Liver (tissue), 9 donors: Measurements from ENCODE around the gene RRM2. TPM values are rescaled to one million over a fixed set of nuclear protein-coding genes. Genes with fewer than 3 reads are reported as not detected.

ENCODE experiments used
- DNase-seq: peaks from one replicate; pipeline ENCODE4 v3.0.0-alpha.2; 2017; ENCODE audit warnings: low spot score
- H3K27ac ChIP-seq, 2 donors: one replicate each; pipeline ENCODE4 v1.7.0; 2013; ENCODE audit warnings: inconsistent platforms in 2 of 2, low read length in 2 of 2, control low read depth in 1 of 2, low read depth in 1 of 2, mild to moderate bottlenecking in 1 of 2
- H3K27me3 ChIP-seq, 4 donors: one replicate each; pipeline versions ENCODE4 v1.6.1 to v1.7.0; 2013; ENCODE audit warnings: low read length in 3 of 4, inconsistent platforms in 1 of 4, mild to moderate bottlenecking in 1 of 4, moderate library complexity in 1 of 4; ENCODE audit not compliant: control insufficient read depth in 4 of 4, insufficient read depth in 4 of 4
- H3K36me3 ChIP-seq, 4 donors: one replicate each; pipeline versions ENCODE4 v1.6.1 to v1.7.0; 2013; ENCODE audit warnings: low read length in 3 of 4, mild to moderate bottlenecking in 3 of 4, low read depth in 1 of 4, moderate library complexity in 1 of 4; ENCODE audit not compliant: control insufficient read depth in 4 of 4, insufficient read depth in 3 of 4
- H3K4me1 ChIP-seq, 4 donors: one replicate each; pipeline versions ENCODE4 v1.6.1 to v1.7.0; 2013; ENCODE audit warnings: low read length in 3 of 4, mild to moderate bottlenecking in 3 of 4, moderate library complexity in 1 of 4; ENCODE audit not compliant: control insufficient read depth in 4 of 4, insufficient read depth in 4 of 4
- H3K4me3 ChIP-seq, 3 donors: one replicate each; pipeline versions ENCODE4 v1.6.1 to v1.7.0; 2013; ENCODE audit warnings: low read length in 3 of 3, control low read depth in 1 of 3, low read depth in 1 of 3, mild to moderate bottlenecking in 1 of 3
- H3K9ac ChIP-seq, 2 donors: one replicate each; pipeline ENCODE4 v1.7.0; 2013; ENCODE audit warnings: low read length in 2 of 2, mild to moderate bottlenecking in 2 of 2, moderate library complexity in 2 of 2, control low read depth in 1 of 2, low read depth in 1 of 2
- H3K9me3 ChIP-seq, 4 donors: one replicate each; pipeline versions ENCODE4 v1.6.1 to v1.7.0; 2013; ENCODE audit warnings: low read length in 3 of 4; ENCODE audit not compliant: control insufficient read depth in 4 of 4
- ATF3 ChIP-seq: IDR thresholded peaks from 2 replicates; pipeline ENCODE4 v1.6.1; 2016; ENCODE audit warnings: antibody characterized with exemption
- EGR1 ChIP-seq, 2 donors: IDR thresholded peaks; 2 replicates each; pipeline ENCODE4 v1.6.1; 2016 to 2018; ENCODE audit warnings: antibody characterized with exemption in 2 of 2, low read depth in 2 of 2
- GABPA ChIP-seq, 2 donors: IDR thresholded peaks in 1 of 2; conservative IDR thresholded peaks in 1 of 2; 2 replicates each; pipeline ENCODE4 v1.6.1; 2016; ENCODE audit warnings: antibody characterized with exemption in 2 of 2, mild to moderate bottlenecking in 1 of 2, moderate library complexity in 1 of 2
- HNF4G ChIP-seq: IDR thresholded peaks from 2 replicates; pipeline ENCODE4 v1.6.1; 2016; ENCODE audit warnings: antibody characterized with exemption
- JUND ChIP-seq, 2 donors: IDR thresholded peaks; 2 replicates each; pipeline ENCODE4 v1.6.1; 2016; ENCODE audit warnings: antibody characterized with exemption in 2 of 2
- MAX ChIP-seq: IDR thresholded peaks from 2 replicates; pipeline ENCODE4 v1.6.1; 2016; ENCODE audit warnings: antibody characterized with exemption
- REST ChIP-seq: IDR thresholded peaks from 2 replicates; pipeline ENCODE4 v1.6.1; 2016; ENCODE audit warnings: antibody characterized with exemption, mild to moderate bottlenecking
- RXRA ChIP-seq, 2 donors: IDR thresholded peaks; 2 replicates each; pipeline ENCODE4 v1.6.1; 2017 to 2018; ENCODE audit warnings: antibody characterized with exemption in 2 of 2, mild to moderate bottlenecking in 1 of 2
- SP1 ChIP-seq: IDR thresholded peaks from 2 replicates; pipeline ENCODE4 v1.6.1; 2018; ENCODE audit warnings: antibody characterized with exemption, mild to moderate bottlenecking
- TAF1 ChIP-seq: conservative IDR thresholded peaks from 2 replicates; pipeline ENCODE4 v1.6.1; 2016; ENCODE audit warnings: antibody characterized with exemption, mild to moderate bottlenecking
- WGBS: extraction: QIAGEN DNeasy Blood & Tissue Kit; methylation state at CpG from one replicate; pipeline ENCODE4 v1.1.7; 2013; 5-methylcytosine and 5-hydroxymethylcytosine counted together
- polyA plus RNA-seq, 2 donors: library from polyadenylated mRNA; stranded (reverse) in 1 of 2; unstranded in 1 of 2; fragments of 200-250 nt in 1 of 2; fragments of >200 nt in 1 of 2; fragmentation: Nextera tagmentation in 1 of 2; extraction: Ambion mirVana in 1 of 2; gene quantifications; one replicate each; pipeline versions ENCODE4 v1.2.1 to v1.2.3, GENCODE V29; 2013 to 2015
- total RNA-seq, 2 donors: library from RNA; depleted of rRNA; stranded (reverse); fragments of >200 nt; gene quantifications; one replicate each; pipeline ENCODE4 v1.2.3, GENCODE V29; 2014
- donor health status: healthy.
- donor health status: healthy.
- donor health status: healthy.
- donor health status: healthy.
- donor health status: healthy.

Gene RRM2
- total RNA-seq (100 to 1,000 TPM in 1 of 2 donors, 1 to 10 TPM in 1; 4.4 to 124 TPM), polyA plus RNA-seq (10 to 100 TPM in 1 of 2 donors, 1 to 10 TPM in 1; 3.9 to 32.7 TPM)

GRCh38 chr2:10122500-10123280, at the start of gene RRM2:
RRM2 (plus strand) TSS chr2:10122739; CDS start chr2:10122799, 60 bp downstream.
- no peak for TF ChIP-seq REST
- TF ChIP-seq SP1, result peak; percentile 87
- Histone ChIP-seq H3K4me1 (peaks cover 20 to 45% (median 32%) of the 10 kb centered on the region in 4 donors), H3K9me3 (no peaks in the 10 kb centered on the region), H3K36me3 (no peaks in the 10 kb centered on the region), H3K27me3 (no peaks in the 10 kb centered on the region), H3K4me3 (peak within 1 kb of the TSS in 2 of 3 donors; percentile 31 to 65), H3K9ac (no peak within 1 kb of the TSS), H3K27ac (no peak within 1 kb of the TSS)
- WGBS, result 4% methylated on average over 81 of the region's 81 CpGs
- DNase-seq, result peak; percentile 92

- Histone ChIP-seq H3K4me1 (peaks cover 0 to 4% (median 2%) of the 10 kb centered on the region in 4 donors), H3K27ac (no peak overlapping the region), H3K9me3 (no peaks in the 10 kb centered on the region), H3K27me3 (peaks cover 0 to 6% (median 1%) of the 10 kb centered on the region in 4 donors), H3K9ac (no peak overlapping the region), H3K36me3 (no peaks in the 10 kb centered on the region), H3K4me3 (no peak overlapping the region)
- TF ChIP-seq GABPA (IDR thresholded peaks at IDR 0.05 in 1 of 2, conservative IDR thresholded peaks at IDR 0.05 in 1 of 2) (no peak), TAF1 (no peak), EGR1 (IDR thresholded peaks at IDR 0.05; ENCODE audit: low read depth in 2 of 2) (no peak), JUND (IDR thresholded peaks at IDR 0.05) (no peak), HNF4G (no peak), ATF3 (no peak), REST (no peak), RXRA (IDR thresholded peaks at IDR 0.05) (no peak), MAX (no peak)
- no peak for DNase-seq
- 79% methylated on average over 8 of the region's 8 CpGs for WGBS
Measured at GRCh38 chr2:10073706-10074105, 48.8 kb upstream of the RRM2 start.
